HG03103 (cell line): ENCODE measurements around the gene EDC3.
"Not testable (repeated sequence)": the region's sequence is repeated elsewhere in the genome, so short reads cannot be mapped to it uniquely, and the experiment has no call there.

Experiments
- ATAC-seq: cut with Tn5 transposase; IDR thresholded peaks from one replicate; pipeline ENCODE4 v1.9.1; 2021; ENCODE audit warnings: low read depth; ENCODE audit not compliant: unreplicated experiment

EDC3 gene

GRCh38 chr15:74695597-74696397, at the start of gene EDC3:
Gene EDC3, minus strand, starts transcription at chr15:74696024. Its CDS starts 20,900 bp downstream, at chr15:74675124.
- peak; percentile 91 for ATAC-seq

GRCh38 chr15:74742422-74742821, 46.6 kb upstream of the EDC3 start:
- no peak for ATAC-seq

GRCh38 chr15:74738239-74738638, 42.4 kb upstream of the EDC3 start:
- ATAC-seq, result not testable (repeated sequence)

GRCh38 chr15:74735305-74735704, 39.5 kb upstream of the EDC3 start:
- ATAC-seq, result no peak

DNA sequence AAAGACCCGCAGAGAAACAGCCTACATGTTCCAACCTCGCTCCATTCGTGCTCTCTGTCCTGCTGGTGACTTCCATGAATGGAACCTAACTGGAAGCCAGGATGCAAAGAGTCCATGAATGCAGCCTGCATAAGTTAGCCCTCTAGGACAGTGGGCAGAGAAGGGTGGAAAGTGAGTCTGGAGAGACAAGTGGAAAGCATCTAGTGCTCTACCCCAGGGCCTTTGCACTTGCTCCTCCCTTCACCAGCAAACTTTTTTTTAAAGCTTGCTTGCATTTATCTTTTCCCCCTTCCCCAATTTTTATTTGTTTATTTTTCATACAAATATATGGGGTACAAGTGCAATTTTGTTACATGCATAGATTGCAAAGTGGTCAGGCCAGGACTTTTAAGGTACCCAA, 37.4 kb upstream of the EDC3 start:
- ATAC-seq, result no peak

GRCh38 chr15:74732846-74733245, 37.0 kb upstream of the EDC3 start:
- ATAC-seq, result no peak

- no peak for ATAC-seq
Observed at GRCh38 chr15:74730619-74731316, 34.9 kb upstream of the EDC3 start.

- ATAC-seq, result not testable (repeated sequence)
Observed at GRCh38 chr15:74729372-74729771, 33.5 kb upstream of the EDC3 start.

DNA sequence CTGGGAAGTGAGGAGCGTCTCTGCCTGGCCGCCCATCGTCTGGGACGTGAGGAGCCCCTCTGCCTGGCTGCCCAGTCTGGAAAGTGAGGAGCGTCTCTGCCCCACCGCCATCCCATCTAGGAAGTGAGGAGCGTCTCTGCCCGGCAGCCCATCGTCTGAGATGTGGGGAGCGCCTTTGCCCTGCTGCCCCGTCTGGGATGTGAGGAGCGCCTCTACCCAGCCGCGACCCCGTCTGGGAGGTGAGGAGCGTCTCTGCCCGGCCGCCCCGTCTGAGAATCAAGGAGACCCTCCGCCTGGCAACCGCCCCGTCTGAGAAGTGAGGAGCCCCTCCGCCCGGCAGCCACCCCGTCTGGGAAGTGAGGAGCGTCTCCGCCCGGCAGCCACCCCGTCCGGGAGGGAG, 32.9 kb upstream of the EDC3 start:
- ATAC-seq, result not testable (repeated sequence)

DNA sequence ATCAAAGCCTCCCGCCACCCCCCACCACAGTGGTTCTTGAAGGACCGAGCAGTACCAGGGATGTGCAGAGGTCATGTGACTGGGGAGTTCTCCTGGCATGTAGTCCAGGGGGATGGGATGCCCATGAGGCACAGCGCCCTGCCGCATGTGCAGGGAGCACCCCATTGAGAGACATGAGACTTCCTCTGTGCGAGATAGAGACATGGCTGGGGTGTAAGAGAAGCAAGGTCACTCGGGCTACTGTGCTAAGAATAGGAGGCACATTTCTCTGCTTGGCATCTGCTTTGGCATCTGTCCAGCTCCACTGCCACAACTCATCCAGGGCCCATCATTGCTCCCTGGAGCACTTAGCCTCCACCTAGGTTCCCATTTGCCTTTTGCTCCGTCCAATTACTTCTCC, 31.9 kb upstream of the EDC3 start:
- no peak for ATAC-seq

DNA sequence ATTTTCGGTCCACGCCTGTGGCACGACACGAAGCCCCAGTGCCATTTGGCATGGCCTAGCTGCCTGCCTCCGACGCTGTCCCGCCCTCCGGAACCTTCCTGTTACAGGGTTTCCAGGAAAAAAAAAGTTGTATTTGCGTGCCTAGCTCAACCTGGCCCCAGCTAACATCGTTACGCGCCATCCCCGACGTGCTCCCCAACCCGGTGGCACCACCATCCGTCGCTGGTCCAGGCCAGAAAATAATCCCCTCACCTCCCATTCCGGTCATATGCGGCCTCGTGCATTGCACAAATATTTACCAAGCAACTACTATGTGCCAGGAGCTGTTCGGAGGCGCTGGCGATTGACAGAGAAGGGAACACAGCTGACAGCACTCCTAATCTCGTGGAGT, 30.9 kb upstream of the EDC3 start:
- no peak for ATAC-seq

DNA sequence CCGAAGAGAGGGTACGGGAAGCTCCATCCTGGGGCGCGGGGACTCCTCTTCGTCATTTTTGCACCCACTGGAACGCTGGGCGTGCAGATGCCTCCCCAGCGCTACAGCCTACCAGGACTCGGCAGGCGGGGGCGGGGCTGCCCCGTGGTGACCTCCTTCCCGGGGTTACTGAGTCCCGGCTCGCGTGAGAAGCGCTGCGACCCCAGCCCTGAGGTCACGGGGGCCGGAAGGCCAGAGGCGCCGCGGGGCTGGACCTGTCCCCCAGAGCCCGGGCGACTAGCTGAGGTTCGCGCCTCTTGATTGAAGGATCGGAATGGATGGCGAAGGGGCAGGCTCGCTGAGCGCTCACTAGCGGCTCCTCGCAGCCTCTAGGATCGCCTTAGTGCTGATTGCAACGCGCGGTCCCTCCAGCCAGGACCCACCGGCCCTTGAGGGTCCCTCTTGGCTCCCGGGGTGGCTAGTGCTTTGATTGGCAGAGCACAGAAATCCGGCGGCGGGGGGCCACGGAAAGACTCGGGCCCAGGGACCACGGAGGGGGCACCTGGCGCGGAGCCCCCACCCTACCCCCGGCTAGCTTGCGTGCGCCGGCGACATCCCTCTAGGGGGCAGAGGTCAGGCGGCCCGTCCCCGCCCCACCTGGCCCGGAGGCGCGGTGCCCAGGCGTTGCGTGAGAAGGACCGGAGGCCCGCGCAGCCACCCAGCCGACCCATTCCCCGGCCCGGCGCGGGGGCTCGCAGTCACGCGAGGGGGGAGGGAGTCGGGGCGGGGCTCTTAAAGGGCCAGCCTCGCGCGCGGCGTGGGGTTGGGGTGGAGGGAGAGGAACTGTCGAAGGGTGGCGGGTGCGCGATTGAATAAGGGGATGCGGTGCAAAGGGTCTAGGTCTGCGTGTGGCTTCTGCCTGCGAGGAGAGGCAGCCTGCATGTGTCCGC, 30.3 kb upstream of the EDC3 start:
- no peak for ATAC-seq

DNA sequence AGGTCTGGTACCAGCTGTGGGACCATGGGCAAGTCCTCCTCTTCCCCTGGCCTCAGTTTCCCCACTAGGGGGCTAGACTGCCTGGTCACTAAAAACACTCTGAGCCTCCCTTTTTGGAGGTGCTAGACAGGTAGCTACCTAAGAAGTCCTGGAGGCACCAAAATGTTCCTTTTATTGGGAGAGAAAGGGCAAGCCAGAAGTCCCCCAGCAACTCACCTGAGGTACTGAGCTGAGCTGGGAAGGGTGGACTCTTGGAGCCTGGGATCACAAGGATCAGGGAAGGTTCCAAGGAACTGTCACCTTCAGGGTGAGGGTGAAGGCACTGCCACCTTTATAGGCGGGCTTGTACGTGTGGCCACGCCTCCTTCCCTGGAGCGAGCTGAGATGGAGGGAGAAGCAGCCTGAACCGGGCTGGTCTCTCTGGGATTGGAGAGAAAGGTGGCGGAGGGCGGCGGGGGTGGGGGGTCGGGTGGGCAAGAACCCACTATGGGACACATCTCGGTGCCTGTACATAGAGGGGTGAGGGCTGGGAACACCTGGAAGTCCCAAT, 29.5 kb upstream of the EDC3 start, which contains the start of gene CYP1A1:
Gene CYP1A1 (minus strand): TSS at position 304 of the 550 bp plus-strand sequence. CDS start 2,431 bp downstream, outside the sequence.
- no peak for ATAC-seq

GRCh38 chr15:74724570-74725224, 28.9 kb upstream of the EDC3 start:
- no peak for ATAC-seq

GRCh38 chr15:74723754-74724334, 28.0 kb upstream of the EDC3 start:
- no peak for ATAC-seq

- ATAC-seq, result no peak
Observed at GRCh38 chr15:74723187-74723586, 27.4 kb upstream of the EDC3 start.

DNA sequence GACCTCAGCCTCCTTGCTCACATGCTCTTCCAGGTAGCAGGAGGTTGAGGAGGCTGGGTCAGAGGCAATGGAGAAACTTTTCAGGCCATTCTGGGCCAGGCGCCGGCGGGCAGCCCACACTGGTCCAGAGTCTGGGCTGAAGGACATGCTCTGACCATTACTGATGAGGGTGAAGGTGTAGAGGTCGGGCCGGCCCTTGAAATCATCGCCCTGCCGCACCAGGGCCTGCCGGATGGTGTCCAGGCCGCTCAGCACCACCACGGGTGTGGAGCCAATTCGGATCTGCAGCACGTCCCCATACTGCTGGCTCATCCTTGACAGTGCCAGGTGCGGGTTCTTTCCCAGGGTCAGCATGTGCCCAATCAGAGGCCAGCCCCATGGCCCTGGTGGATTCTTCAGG, 26.8 kb upstream of the EDC3 start:
- no peak for ATAC-seq

DNA sequence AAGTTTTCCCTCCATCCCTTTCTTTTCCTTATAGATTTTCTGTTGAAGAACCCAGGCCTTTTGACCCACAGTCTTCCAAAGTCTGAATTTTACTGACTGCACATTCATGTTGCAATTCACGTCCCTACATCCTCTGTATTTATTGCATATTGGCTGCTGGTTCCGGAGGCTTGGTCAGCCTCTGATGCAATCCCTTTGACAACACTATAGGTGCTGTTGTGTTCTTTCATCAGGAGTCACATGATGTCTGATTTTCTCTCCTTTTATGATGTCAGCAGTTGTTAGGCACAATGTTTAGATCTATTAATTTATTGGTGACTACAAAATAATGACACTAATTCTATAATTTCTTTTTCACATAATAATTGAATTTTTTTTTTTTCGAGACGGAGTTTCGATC, 20.8 kb upstream of the EDC3 start:
- no peak for ATAC-seq

- ATAC-seq, result no peak
Observed at GRCh38 chr15:74712311-74712710, 16.5 kb upstream of the EDC3 start.
